Body of pancreas (tissue), 4 donors: ENCODE data around the gene CFAP299. TPM values are rescaled to one million over a fixed set of nuclear protein-coding genes. Genes with fewer than 3 reads are reported as not detected.
"Not testable (repeated sequence)": the region's sequence is repeated elsewhere in the genome, so short reads cannot be mapped to it uniquely, and the experiment has no call there.

ENCODE experiments used
- ATAC-seq: fragments of 150-250 bp; one replicate; pipeline ENCODE4 v1.9.1; 2016
- DNase-seq, 4 donors: peaks; one replicate each; pipeline ENCODE4 v3.0.0-alpha.2; 2019
- H3K27ac ChIP-seq, 4 donors: fragments of 200-600 bp; sonication (generic); 1 replicate in 3 of 4; 2 replicates in 1 of 4; pipeline versions ENCODE4 v1.5.1 to v1.6.1; 2016 to 2019; ENCODE audit warnings: mild to moderate bottlenecking in 1 of 4, mixed read lengths in 1 of 4, moderate library complexity in 1 of 4
- H3K27me3 ChIP-seq, 2 donors: fragments of 200-600 bp; sonication (generic); one replicate each; pipeline ENCODE4 v1.6.0; 2016; ENCODE audit warnings: mild to moderate bottlenecking in 1 of 2
- H3K36me3 ChIP-seq, 2 donors: fragments of 200-600 bp; sonication (generic); replicated peaks in 1 of 2; 2 replicates each; pipeline ENCODE4 v1.5.1; 2016; ENCODE audit warnings: low read depth in 2 of 2; ENCODE audit not compliant: insufficient read depth in 1 of 2
- H3K4me1 ChIP-seq: fragments of 200-600 bp; sonication (generic); one replicate; pipeline ENCODE4 v1.6.0; 2016
- H3K4me3 ChIP-seq, 2 donors: fragments of 200-600 bp; sonication (generic); 1 replicate in 1 of 2; 2 replicates in 1 of 2; pipeline ENCODE4 v1.5.1; 2016 to 2019
- H3K9me3 ChIP-seq, 3 donors: fragments of 200-600 bp; sonication (generic); 1 replicate in 2 of 3; 2 replicates in 1 of 3; pipeline ENCODE4 v1.5.1; 2016
- CTCF ChIP-seq, 7 experiments: fragments of 450-650 bp in 4 of 7; fragments of 200-600 bp in 3 of 7; sonication (generic) in 3 of 7; IDR thresholded peaks; one replicate each; pipeline ENCODE4 v1.5.1; 2016 to 2019; ENCODE audit warnings: antibody characterized with exemption in 7 of 7
- POLR2A ChIP-seq, 3 donors: fragments of 450-650 bp; IDR thresholded peaks; one replicate each; pipeline ENCODE4 v1.6.1; 2016; ENCODE audit warnings: antibody characterized with exemption in 3 of 3, mild to moderate bottlenecking in 2 of 3
- WGBS, 2 donors: methylation state at CpG; one replicate each; pipeline ENCODE4 v1.1.5; 2017; 5-methylcytosine and 5-hydroxymethylcytosine counted together
- intact Hi-C: fragments of 100-400 bp; cut with DNase I; formaldehyde crosslinking; loops from one replicate; pipeline ENCODE4 v1.15.1; 2023
- total RNA-seq, 2 donors: library from RNA; depleted of rRNA; stranded (reverse); fragments of >200 nt; gene quantifications; one replicate each; pipeline ENCODE4 v1.1.0, GENCODE V29; 2016

The CFAP299 gene
- not detected for total RNA-seq

GRCh38 chr4:80335554-80336358 lies at the start of gene CFAP299:
CFAP299 (plus strand) TSS chr4:80335730.
- intact Hi-C loops: no loop called here
- no peak for TF ChIP-seq POLR2A (IDR thresholded peaks at IDR 0.05)
- peak; percentile 24 to 59 (median 42) for TF ChIP-seq CTCF (IDR thresholded peaks at IDR 0.05)
- H3K4me3 ChIP-seq: peak within 1 kb of the TSS; percentile 14 to 20
- ATAC-seq: peak; percentile 97
- peak within 1 kb of the TSS in 2 of 4 donors; percentile 14 for H3K27ac ChIP-seq
- peaks cover 4% of the 10 kb centered on the region for H3K4me1 ChIP-seq
- no peaks in the 10 kb centered on the region for H3K9me3 ChIP-seq
- H3K27me3 ChIP-seq: no peaks in the 10 kb centered on the region
- peak; percentile 83 to 93 (median 92) for DNase-seq
- H3K36me3 ChIP-seq: no peaks in the 10 kb centered on the region
- 0 to 1% methylated on average over 19 to 49 of the region's 49 CpGs for WGBS, 2 donors

- H3K27ac ChIP-seq: no peak overlapping the region
- intact Hi-C loops: no loop called here
- H3K4me1 ChIP-seq: no peaks in the 10 kb centered on the region
- WGBS, 2 donors: 53 to 59% methylated on average over 7 of the region's 7 CpGs
- no peaks in the 10 kb centered on the region for H3K36me3 ChIP-seq
- no peak for TF ChIP-seq POLR2A (IDR thresholded peaks at IDR 0.05)
- TF ChIP-seq CTCF (IDR thresholded peaks at IDR 0.05): no peak
- no peaks in the 10 kb centered on the region for H3K27me3 ChIP-seq
- DNase-seq (no peak), ATAC-seq (no peak)
- H3K9me3 ChIP-seq: no peaks in the 10 kb centered on the region
- H3K4me3 ChIP-seq: no peak overlapping the region
Measured at GRCh38 chr4:80286451-80286850, 49.1 kb upstream of the CFAP299 start.

- H3K27me3 ChIP-seq, ATAC-seq, H3K9me3 ChIP-seq, H3K36me3 ChIP-seq, H3K4me1 ChIP-seq, intact Hi-C loops, H3K4me3 ChIP-seq, DNase-seq, H3K27ac ChIP-seq: not testable (repeated sequence)
- WGBS, 2 donors: 85 to 94% methylated on average over 2 of the region's 2 CpGs
Measured at GRCh38 chr4:80290665-80291064, 44.9 kb upstream of the CFAP299 start.

GRCh38 chr4:80294206-80294605 lies 41.3 kb upstream of the CFAP299 start:
- TF ChIP-seq POLR2A (IDR thresholded peaks at IDR 0.05) (no peak), CTCF (IDR thresholded peaks at IDR 0.05) (no peak)
- Histone ChIP-seq H3K4me1 (no peaks in the 10 kb centered on the region), H3K4me3 (no peak overlapping the region), H3K27ac (no peak overlapping the region), H3K9me3 (no peaks in the 10 kb centered on the region), H3K36me3 (no peaks in the 10 kb centered on the region), H3K27me3 (no peaks in the 10 kb centered on the region)
- DNase-seq (no peak), ATAC-seq (no peak)
- WGBS, 2 donors: 32 to 47% methylated on average over 2 of the region's 2 CpGs
- intact Hi-C loops: no loop called here

- TF ChIP-seq POLR2A (IDR thresholded peaks at IDR 0.05) (no peak), CTCF (IDR thresholded peaks at IDR 0.05) (no peak)
- no peak overlapping the region for H3K27ac ChIP-seq
- WGBS, 2 donors: 59 to 66% methylated on average over 3 of the region's 3 CpGs
Measured at GRCh38 chr4:80295336-80295735, 40.2 kb upstream of the CFAP299 start.

More at GRCh38 chr4:80295336-80295735, 40.2 kb upstream of the CFAP299 start:
- intact Hi-C loops: no loop called here
- Histone ChIP-seq H3K4me3 (no peak overlapping the region), H3K36me3 (no peaks in the 10 kb centered on the region), H3K9me3 (no peaks in the 10 kb centered on the region), H3K4me1 (no peaks in the 10 kb centered on the region), H3K27me3 (no peaks in the 10 kb centered on the region)
- DNase-seq: no peak
- no peak for ATAC-seq
